Activated CD4-positive, alpha-beta T cell treated with anti-CD3 and anti-CD28 coated beads for 48 hours (primary cell): Measurements from ENCODE around the gene CASS4.

Experiments used
- DNase-seq: peaks from one replicate; pipeline ENCODE4 v3.0.0-alpha.2; 2020

Gene CASS4

DNA sequence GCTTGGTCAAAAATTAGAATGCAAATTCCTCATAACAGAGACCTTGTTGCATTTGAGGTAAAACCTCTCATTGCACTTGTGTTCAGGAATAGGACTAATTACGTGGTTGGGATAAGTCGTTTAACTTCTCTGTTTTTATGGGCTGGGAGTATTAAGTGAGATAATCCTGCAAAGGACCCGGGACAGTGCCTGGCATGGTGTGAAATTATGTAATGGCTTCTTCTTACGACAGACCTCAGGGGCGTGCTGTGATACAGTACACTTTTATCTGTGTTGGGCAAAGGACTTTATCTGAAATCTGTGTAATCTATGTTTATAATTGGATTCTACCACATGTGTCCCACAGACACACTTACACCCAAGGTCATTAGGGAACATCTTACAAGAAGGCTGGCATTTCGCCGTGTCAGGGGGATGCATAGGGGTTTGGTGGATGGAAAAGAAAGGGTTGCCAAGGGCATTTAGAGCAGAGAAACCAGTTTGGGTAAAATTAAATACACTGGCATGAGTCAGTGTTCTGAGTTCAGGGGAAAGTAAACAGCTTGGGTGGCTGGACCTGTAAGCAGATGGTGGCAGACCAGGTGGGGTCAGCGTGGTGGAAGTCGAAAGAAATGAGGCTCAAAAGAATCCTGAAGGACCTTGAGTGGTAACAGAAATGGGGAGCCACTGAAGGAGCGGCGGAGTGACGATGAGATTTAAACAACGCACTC is 39.2 kb downstream of the CASS4 start:
- no peak for DNase-seq

DNA sequence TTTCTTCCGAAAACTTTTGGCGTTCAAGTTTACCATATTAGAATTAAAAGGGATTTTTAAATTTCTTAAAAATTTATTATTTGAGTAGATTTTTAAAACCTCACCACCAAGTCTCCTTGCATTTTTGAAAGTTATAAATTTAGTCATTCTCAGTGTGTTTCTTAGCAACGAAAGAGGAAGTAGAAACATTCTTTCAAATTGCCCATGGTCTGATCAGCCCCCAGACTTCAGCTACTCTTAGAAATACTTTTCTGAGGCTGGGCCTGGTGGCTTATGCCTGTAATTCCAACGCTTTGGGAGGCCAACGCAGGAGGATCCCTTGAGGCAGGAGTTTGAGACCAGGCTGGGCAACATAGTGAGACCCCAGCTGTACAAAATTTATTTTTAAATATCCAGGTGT is 41.3 kb downstream of the CASS4 start:
- no peak for DNase-seq

DNA sequence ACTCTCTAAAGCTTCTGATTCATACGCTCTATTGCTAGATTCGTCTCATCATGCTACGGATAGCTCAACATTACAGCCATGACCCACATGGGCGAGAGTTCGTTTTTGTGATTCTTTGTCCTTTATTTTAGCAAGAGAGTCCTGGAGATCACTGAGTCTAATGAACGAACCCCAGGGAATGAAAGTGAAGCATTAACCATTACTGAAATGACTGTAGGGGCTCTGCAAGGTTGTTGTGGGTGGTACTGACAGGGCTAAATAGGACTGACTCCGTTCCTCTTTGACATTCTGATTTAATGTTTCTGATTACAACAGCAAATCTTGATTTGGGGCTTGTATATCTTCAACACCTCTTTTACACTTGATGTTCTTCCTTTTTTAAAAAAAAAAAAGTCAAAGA is 42.7 kb downstream of the CASS4 start:
- peak; percentile 30 for DNase-seq

DNA sequence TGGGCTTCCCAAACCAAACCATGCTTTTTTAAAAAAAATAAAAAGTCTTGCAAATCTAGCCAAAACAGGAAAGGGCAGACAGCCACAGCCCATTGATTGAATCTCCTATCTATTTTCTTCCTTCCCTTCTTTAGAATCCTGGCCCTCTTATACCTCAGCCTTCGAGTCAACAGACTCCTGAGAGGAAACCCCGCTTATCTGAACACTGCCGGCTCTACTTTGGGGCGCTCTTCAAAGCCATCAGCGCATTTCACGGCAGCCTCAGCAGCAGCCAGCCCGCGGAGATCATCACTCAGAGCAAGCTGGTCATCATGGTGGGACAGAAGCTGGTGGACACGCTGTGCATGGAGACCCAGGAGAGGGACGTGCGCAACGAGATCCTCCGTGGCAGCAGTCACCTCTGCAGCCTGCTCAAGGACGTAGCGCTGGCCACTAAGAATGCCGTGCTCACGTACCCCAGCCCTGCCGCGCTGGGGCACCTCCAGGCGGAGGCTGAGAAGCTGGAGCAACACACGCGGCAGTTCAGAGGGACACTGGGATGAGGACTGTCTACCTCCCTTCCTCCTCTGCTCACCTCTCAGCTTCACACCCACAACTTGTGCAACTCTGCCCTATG is 46.3 kb downstream of the CASS4 start:
- no peak for DNase-seq

DNA sequence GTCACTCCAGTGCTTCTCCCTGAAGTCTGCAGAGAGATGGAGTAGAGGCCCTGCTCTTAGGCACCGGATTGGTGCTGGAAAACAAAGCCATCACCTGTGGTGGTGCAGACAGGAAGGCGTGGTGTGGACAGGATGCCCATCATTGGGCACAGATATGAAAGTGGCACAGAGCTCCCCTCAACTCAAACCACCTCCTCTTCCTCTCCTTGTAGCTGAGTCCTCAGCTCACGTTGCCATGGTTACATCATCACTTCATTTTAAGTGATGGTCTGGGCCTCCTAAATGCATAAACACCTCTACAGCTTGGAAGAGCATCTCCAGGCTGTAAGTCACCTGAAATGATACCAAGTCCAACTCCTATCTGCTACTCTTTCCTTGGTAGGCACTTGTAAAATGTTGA is 48.4 kb downstream of the CASS4 start:
- DNase-seq = no peak

DNA sequence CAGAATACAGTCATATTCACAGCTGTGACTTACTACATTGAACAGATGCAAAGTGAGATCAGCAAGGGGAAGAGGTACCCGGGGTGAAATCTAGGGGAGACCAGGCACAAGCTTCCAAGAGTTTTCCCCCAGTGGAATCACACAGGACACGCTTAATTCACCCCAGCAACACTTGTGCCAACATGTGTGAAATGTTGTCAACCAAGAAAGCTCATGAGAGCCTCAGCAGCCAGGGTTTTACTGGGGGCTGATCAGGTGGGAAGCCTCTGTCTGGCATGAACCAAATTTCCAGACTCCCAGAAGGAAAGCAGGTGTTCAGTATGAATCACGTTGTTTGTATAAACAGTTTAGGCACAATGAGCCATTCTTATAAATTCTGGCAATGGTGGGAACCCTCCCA is 49.5 kb downstream of the CASS4 start:
- DNase-seq = no peak

DNA sequence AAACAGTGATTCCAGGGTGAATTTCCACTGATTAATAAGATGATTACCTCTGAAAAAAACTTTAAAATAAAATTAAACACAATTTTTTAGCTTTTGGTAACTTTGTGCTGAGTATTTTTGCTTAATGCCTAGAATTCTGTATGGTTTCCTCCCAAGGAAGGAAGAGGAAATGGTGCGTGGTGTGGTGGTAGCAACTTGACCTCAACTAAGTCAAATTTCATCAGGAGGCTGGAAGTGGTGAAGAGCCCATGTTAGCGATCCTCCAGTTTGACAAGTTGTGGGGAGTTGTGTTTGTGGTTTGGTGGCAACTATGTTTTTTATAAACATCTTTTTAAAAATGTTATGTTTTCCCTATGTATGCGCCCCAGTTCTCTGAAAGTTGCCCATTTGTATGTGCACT is 51.4 kb downstream of the CASS4 start:
- no peak for DNase-seq

DNA sequence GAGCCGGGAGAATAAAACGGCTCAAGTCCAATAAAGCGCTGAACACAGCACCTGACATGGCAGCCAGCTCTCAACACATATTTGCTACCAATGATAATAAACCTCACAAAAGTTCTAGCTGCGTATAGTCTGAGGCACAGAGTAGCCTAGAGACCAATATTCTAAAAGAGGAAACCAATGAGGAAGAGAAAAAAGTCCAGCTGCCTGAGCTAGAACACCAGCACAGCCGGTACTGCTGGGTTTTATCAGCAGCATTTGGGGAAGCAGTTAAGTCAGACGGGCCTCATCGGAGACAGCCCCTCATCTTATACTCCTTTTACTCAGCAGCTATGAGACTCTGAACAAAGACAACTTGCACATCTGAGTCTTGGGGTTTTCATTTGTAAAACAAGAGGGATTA is 53.9 kb downstream of the CASS4 start:
- DNase-seq = no peak

DNA sequence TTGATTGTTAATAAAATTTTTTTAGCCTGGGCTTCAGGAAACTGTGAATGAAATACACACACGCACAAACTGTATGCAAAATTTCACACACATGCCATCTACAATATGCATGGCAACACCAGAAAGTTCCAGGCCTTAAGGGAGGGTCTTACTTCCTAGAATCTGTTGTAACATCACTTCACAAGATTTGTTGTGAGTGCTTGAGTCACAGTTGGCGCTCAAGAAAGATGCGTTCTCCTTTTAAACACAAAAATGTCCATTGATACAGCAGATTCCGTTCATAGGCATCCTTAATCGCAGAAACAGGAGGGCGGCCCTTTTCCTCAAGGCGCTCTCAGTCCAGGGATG is 55.9 kb downstream of the CASS4 start:
- no peak for DNase-seq

DNA sequence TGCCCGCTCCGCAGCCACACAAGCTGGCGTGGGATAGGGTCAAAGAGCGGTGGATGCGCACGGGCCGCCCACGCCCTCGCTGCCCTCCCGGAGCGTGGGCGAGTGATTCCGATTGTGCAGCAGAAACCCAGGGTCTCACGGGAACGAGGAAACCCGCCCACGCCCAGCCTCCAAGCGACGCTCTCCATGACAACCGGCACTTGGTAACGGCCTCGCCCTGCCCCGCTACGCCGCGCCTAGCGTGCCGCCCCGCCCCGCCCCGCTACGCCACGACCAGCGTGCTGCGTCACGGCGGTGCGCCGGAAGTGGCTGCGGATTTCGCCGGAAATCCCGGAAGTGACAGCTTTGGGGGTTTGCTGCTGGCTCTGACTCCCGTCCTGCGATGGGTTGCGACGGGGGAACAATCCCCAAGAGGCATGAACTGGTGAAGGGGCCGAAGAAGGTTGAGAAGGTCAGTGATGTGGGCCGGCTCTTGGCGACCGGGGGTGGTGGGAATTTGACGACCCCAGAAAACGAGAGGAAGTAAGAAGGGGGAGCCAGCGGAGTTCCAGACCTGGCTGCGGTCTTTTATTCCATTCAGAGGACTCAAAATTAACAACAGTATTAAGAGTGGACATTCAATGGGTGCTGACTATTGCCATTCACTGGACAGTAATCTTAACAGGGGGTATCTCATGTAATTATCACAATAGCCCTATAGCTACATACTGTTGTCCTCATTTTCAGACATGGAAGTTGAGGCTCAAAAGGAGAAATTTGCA is 56.4 kb downstream of the CASS4 start, which contains the start of gene RTF2:
Gene RTF2 (plus strand): TSS at position 312 of the 761 bp plus-strand sequence. CDS start 71 bp downstream, at position 383.
- DNase-seq = peak; percentile 97

DNA sequence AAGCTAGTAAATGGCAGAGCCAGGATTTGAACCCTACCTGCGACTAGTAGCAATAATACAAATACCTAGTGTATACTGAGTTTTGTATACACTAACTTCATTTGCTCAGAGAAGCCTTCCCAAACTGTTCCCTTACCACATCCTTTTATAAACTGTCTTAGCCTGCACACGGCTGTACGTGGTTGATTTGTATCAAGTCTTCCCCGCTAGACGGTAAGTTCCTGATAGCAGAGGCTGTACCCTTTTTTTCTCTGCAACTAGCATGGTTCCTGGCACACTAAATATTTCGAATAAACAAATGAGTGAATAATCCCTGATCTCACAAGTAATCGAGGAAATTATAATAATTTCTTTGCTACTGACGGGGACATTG is 57.0 kb downstream of the CASS4 start:
- DNase-seq = no peak

DNA sequence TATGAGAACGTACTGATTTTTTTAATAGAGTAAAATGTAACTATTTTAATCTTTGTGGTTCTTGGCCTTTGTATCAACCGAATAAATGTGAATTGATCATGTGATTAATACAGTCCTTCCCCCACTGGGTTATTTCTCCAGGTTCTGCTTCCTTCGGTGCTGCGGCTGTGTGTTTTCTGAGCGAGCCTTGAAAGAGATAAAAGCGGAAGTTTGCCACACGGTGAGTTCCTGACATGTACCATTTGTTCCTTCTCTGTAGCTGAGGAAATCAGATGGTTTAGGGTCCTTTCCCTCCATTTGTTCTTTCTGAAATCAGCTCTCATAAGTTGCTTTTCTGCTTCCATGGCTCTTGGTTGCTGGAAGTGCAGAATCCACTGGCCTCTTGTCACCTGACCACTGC is 71.9 kb downstream of the CASS4 start:
- DNase-seq = no peak

DNA sequence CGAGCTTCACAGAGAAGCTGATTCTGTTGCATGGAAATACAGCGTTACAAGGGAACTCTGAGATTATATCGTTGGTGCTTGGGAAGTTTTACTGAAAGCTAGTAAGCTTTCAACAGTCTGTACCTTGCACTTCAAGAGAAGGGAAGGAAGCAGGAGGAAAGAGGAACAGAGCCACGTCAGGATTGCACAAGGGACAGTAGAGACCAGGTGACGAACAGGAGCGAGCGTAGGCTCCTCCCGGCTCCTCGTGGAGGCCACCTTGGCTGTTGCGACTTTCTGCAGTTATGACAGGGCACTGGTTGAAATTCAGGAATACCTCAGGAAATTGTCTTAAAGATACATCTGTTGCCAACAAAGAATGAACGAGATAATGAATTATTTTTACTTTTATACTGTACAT is 75.2 kb downstream of the CASS4 start:
- no peak for DNase-seq

DNA sequence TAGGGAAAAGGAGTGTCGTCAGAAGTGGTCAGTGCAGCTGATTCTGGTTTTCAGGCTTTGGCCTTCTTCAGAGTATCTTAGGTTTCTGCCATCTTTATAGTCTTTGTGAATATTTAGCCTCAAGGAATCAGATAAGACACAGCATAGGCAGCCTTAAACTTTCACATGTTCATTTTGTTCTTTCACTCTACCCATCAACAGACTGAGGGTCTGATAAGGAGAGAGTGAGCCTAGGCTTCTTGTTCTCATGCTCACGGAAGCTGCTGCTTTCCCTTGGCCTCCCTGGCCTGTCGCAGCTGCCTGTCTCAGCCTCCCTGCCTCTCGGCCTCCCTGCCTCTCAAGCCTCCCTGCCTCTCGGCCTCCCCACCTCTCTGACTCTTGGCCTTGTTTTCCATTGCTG is 76.5 kb downstream of the CASS4 start:
- no peak for DNase-seq

DNA sequence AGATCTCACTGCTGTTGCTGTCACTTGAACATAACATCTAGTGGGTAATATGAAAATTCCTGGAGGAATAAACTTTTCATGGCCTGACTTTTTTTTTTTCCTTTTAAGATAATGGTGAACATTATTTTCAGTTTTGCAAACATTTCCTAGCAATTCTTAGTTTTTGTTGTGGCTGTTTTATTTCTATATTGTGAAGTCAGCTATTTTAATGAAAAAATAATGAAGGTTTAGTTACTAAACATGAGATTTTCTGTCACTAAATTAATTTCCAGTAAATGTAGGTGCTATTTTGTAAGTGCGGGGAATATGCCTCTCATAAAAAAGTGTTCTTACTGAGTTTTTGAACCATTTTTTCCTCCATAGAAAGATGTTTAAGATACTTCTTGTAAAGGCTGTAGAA is 89.1 kb downstream of the CASS4 start:
- DNase-seq = no peak

DNA sequence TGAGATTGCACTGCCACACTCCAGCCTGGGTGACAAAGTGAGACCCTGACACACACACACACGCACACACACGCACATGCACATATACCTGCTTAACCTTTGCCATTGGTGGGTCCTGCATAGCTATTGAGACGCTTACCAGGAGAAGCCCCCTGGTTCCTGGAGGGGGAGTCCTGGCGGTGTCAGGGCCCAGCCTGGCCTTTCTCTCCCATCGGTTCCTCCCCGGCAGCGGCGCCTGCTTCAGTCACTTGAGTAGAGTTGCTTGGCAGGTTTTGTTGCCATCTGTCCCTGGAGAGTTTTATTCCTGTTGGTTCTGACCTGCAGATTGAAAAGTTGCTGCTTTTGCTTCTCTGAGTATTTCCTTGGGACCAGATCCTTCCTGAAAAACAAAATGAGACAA is 91.9 kb downstream of the CASS4 start:
- DNase-seq = no peak

DNA sequence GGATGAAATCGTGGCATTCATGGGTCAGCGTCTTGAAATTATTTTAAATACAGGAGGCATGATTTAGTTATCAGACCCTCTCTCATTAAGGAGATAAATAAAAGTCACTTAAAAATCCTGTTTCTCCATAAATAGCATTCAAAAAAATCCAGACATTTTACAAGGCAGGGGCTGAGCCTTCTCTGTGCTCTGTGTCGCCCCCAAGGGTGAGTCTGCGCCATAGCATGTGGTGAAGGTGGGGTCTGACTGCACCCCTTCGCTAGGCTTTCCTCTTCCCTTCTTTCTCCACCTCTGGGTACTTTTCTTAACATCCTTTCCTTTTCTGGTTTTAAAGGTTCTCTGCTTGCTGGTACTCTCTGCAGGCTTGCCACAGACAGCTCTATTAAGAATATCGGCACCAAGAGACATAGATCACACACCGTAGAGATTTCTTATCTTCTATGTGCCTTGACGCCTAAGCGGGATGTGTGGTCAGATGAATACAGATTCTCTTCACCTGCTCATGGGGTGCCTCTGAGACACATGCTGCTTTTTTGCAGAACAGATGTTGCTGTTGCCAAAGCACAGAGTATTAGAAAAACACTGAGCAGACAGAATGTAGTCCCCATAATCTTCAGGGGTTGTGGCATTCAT is 92.4 kb downstream of the CASS4 start:
- peak; percentile 49 for DNase-seq

DNA sequence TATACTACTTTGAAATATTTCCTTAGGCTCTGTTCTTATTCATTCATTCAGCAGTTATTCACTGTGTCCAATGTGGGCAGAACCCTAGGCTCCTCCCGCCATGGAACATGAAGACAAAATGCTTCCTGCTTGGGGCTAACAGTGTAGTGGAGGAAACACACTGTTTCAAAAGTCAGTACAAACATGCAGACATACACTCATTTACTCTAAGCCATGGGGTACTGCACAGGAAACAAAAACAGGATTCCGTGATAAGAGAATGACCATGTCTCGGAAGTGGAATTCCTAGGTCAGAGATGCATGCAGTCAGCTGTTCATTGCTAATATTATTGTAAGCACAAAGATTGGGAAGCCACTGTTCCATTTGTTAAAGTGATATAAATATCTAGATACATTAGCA is 94.0 kb downstream of the CASS4 start:
- no peak for DNase-seq
